CD4-positive, alpha-beta T cell treated with Interleukin-21 for 1 hour (primary cell): ENCODE data around the gene TMEM255A.

Experiments
- DNase-seq: peaks from one replicate; pipeline ENCODE4 v3.0.0-alpha.2; 2020

TMEM255A gene

DNA sequence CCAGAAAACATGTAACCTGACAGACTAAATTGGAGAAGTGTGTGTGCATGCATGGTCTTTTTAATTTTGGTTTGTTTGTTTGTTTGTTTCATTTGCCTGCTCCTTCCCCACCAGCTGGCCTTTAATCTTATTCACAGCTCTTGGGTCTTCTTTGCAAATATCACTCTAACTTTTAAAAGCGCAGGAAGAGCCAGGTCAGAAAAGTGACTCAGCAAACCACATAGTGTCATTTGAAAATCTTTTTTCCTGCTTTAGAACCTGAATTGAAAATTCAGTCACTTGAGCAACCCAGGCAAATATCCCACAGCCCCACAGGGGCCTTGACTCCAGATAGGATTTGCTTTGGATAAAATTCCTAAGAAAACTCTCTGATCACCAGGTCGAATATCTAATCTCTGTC is 4.6 kb downstream of the TMEM255A start:
- no peak for DNase-seq

DNA sequence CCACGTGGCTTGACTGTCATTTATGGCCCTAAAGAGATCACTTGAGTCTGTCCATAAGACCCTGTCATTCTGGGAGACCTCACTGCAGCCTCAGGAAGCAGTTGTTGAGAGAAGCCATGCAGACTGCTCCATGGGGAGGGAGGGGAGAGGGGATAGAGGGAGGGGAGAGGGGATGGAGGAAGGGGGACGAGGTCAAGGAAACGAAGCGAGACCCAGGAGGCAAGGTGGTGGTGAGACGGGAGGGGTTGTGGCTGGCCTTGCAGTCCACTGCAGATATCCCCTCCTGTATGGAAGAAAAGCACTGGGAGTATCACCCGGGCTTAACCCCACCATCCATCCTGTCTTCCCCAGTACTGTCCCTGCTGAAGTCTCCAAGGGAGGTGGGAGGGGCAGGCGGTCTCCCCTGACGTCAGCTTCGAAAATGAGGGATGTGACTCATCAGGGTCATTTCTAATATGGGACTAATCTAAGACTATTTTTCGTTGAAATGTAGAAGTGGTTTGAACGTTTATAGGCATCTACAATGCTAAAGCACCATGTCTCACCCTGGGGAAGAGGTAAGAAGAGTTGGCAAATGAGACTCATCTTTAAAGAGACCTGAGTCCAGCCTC is 5.6 kb downstream of the TMEM255A start:
- no peak for DNase-seq

DNA sequence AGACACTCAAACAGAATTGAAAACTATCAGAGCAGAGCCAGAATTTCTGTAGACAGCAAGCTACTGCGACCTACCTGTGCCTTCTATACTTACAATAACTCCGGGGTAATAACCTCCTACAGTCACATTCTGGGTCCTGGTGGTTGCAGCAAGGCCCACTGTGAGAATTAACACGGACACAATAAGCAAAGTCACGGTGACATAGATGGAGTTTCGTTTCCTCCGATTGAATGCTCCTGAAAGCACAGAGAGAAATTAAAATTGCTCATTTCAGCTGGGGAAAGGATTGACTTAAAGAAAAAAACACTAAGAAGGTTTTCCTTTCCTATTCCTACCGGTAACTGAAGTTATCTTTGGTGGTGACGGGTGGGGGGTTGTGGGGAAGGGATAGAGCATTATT is 7.0 kb downstream of the TMEM255A start:
- DNase-seq: no peak

DNA sequence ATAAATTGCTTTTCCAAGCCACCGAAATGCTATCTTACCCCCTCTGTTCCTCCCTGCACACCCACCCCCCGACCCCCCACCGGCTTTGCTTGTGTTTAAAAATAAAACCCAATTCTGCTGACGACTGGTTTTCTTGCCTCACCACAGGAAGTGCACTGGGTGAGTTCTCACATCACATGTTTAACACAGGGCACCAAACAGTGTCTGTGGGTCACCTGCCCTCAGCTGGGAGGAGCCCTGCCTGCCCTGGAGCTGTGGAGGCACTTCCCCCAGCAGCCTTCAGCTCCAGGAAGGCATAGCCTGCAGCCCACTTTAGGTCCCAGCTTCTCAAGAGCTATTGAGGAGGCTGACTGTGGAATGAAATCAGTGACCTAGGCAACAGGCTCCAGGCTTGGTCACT is 8.8 kb downstream of the TMEM255A start:
- DNase-seq: peak; percentile 72

DNA sequence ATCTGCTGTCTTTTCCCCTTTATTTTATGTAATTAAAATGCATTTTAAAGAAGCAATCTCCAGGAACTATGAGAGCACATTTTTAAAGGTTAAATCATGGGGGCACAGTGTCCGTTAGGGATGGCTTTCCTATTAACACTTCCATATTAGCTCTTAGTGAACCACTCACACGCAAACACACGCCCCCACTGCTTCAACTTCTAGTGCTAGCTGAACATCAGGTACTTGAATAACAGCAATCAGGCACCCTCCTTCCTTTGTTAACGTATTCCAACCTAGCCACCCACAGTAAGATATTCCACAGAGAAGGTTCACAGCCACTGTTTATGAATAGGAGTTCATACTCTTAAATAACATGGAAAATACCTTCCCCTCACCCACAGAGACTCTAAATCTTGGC is 9.3 kb downstream of the TMEM255A start:
- no peak for DNase-seq

DNA sequence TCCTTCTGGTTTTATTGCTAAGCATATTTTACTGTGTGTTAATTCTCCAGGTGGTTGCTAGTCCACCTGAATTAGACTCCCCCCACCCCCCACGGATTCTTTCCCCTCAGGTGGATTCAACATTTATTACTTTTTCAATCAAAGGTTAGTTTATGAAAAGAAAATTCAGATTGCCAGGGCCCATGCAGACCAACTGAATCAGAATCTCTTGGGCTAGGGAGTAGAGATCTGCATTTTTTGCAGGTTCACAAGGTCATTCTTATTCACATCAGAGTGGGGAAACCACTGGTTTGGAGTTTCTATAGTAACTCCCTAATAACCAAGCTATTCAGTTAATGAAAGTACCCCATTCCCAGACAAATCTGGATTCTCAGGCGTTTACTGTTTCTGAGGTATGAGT is 9.8 kb downstream of the TMEM255A start:
- DNase-seq: no peak

DNA sequence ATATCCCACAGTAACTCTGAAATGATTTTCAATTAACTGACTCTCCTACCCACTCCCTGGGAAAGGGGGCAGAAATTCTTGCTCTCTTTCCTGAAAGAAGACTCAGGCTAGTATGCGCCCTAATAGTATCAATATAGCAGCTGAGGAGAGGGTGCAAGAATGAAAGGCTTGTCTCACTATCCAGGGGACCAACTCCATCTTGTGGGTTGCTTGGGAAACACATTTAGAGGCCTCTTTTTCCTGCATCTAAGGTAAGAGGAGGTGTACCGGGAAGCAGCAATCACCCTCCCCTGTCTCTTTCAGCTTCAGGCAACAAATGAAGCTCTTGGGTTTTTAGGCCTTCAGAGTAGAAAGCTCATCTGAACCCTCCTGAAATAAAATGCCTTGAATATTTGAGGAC is 11.3 kb downstream of the TMEM255A start:
- no peak for DNase-seq

DNA sequence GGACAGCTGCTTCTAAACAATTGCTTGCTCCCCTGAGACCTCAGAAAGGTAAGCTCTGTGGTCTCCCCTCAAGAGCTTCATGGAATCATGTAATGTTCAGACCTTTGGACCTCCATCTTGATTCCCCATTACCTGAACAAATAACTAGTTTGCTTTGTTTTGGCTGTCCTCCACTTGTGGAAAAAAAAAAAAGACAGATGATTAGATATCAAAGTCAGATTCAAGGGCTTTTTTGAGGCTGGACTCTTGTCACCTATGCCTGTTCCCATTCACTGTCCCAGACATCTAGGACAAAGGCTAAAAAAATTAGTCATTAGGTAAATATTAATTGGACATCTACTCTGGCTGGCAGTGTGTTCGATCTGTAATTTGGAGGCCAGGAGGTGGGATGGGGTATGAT is 13.3 kb downstream of the TMEM255A start:
- DNase-seq: no peak

DNA sequence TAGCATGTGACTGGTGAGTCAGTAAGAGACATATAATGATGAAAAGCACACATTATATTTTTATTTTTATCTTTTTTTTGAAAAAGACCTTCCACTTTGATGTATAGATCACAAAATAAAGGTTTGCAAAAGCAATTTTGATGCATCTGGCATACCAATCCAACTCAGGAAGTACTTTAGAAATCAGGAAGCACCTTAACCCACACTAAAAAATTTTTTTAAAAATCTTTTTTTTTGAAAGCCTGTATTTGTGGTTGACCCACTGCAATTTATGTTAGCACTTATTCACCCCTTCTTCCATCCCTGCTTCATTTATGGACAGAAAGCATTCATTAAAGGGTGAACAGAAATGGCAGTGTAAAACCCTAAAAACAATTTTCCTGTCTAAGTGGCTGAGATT is 16.6 kb downstream of the TMEM255A start:
- DNase-seq: no peak

DNA sequence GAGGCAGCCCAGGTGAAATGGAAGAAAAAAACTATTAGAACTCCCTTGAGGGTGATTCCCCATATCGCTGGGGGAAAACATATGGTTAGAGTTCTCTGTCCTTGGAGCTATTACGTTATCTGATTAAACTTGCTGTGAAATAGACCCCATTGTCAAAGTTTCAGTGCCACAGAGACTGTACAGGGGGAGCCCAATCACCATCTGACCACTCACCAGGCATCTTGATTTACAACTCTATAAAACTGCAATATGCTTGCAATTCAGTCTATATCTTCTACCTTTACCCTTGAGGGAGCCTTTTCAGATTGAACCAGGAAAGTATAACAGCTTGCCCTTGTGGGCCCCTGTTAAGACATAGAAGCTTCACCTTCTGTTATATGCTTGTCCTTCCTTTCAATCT is 18.2 kb downstream of the TMEM255A start:
- DNase-seq: no peak

DNA sequence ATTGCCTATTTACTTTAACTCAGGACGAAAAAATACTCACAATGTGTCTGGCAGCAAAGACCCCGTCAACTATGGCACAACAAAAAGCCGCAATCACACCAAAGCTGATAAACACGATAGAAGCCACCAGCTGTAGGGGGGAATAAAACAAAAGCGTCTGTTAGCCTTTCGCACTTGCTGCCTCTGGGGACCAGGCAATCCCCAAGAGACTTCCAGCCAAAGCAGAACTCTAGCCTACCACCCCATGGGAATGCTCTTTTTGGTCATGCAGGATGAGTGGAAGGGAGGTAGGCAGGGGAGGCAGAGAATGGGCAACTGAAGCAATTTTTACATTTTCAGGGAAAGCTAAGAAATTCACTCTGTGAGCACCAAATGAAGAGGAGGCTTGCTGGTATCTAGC is 20.1 kb downstream of the TMEM255A start:
- DNase-seq: no peak

DNA sequence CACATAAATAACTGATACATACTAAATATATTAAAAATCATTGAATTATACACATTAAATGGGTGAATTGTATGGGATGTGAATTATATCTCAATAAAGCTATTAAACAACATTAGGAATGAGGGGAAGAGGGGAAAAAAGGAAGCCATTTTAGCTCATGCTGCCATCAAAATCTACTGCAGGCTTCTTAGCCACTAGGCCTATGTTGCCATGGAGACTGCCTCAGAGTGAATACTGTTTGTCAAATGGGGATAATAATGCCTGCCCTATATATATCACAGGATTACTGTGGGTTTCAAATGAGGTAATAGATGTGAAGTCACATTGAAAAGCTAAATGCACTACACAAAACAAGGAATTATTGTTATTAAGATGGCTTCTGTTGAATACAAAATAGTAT is 21.2 kb downstream of the TMEM255A start:
- no peak for DNase-seq

DNA sequence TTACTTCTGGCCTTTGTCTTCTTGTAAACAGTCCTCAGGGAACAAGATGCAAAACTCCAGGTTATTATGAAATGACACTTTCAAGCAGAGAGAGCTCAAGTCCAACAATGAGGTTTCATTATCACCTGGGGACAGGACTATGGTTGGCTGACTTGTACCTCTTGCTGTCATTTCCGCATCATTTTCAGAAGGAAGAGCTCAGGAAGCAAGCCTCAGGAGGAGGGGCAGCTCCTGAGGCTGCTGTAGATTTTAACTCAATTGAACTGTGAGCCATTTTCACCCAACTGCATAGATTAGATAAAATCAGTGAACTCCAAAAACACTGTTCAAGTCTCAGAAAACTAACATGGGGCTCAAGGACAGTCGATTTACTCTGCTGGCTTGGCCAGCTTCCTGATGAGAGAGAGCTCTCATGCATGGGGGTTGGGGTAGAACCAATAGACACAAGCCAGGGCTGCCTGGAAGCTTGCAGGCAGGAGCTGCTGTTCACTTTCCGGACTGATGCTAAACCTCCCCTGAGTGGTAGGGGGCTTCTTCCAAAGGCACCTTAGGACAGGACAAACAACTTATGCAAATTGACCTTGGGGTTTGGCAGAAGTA is 23.6 kb downstream of the TMEM255A start:
- DNase-seq: no peak

DNA sequence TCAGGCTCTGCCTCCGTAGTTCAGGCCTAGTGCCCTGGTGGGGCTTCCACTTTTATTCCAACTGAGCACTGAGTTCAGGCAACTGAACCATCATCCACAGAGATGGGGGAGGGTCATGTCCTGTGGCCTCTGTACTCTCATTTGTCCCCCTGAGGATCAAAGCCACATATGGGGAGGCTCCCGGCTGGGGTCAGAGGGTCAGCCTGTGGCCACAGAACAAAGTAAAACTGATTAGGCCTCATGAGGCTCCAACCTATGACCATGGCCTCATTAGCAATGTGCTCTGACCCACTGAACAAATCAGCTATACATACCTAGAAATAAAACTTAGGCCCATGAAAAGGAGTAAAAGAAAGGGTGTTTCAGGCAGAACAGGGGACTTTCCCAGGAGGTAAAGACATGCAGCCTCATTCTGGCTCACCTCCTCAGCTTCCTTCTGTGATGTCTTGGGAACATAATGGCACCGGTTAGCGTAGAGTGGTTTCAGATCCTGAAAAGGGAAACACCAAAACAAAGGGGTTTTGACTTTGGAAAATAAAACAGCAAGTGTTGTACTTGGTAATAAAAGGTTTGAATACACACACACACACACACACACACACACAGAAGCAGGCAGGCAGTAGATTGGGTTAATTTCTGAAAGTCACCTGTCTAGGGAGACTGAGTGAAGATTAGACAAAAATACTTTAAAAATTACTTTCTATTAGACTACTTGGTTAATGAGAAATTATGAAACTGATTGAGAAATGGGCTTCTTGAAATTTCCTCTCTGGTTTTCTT is 24.3 kb downstream of the TMEM255A start:
- DNase-seq: no peak

DNA sequence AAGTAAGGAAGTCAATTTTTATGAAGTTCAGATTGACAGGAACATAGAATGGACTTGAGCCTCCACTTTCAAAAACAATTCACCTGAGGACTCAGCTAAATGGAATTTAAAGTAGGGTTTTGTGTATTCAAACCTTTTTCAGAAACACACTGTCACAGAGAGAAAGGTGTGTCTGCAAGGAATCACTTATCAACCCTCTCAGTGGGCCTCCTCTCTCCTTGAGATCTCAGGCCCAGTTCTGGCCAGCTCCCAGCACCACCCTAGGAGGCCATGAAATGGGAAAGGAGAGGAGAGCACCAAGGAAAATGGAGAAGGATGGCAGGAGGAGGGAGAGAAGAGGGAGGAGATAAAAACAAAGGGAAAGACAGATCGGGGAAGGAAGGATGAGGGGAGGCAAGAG is 28.6 kb downstream of the TMEM255A start:
- no peak for DNase-seq

DNA sequence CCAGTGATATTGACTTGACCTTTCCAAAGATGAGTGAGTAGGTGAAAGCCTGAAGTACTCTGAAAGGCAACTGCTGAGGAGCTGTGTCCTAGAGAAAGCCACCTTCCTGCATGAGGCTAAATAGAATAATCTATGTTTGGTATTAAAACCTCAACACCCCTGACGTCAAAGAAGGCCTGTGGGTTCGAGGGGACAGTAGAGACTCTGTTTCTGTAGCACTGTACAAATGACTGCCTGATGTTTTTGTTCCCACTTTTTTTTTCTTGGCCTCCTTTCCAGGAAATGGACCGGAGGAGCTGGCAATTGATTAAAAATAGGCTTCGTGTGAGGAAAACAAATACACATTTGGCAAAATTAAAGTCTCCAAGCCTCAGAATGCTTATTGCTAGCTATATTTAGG is 29.5 kb downstream of the TMEM255A start:
- no peak for DNase-seq

DNA sequence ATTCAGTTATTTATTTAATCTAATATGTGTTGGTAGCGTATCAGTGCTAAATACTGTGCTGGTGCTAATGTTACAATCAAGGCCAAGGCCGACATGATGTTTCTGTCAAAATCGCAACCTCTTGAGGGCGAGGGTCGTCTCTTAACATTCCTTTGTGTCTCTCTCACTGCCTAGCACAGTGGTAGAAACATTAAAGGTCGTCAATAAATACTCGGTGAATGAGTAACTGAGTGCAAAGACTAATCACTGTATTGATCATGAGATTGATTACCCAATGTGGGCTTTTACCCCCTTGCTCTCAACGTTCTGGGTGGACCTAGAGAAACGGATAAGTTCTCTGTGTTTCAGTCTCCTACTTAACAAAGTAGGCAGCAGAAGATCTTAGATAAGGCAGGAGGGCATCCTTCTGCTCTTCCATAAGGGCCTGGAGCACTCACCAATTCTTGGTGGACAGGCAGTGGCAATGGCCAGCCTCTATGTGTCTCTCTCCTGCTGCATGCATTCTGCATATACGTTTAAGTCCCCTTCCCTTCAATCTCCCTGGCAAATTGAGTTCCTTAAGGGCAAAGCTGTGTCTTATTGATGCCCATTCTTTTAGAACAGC is 30.1 kb downstream of the TMEM255A start:
- no peak for DNase-seq

DNA sequence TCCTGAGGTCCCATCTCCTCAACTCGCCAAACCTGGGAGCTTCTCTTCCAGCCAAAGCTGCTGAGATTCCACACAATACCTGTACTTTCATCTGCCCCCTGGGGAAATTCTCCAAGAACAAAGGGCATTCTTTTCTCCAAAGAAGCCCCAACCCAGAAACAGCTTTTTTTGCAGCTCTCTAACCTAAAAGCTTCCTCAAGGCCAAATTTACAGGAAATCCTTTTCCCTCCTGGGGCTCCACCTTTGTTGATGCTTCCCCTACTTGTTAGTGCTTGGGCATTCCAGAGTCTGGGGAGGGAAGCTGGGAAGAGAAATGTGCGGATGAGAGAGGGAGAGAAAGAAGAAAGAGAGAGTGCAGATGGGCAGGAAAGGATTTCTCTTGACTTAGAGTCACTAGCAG is 36.3 kb downstream of the TMEM255A start:
- no peak for DNase-seq

DNA sequence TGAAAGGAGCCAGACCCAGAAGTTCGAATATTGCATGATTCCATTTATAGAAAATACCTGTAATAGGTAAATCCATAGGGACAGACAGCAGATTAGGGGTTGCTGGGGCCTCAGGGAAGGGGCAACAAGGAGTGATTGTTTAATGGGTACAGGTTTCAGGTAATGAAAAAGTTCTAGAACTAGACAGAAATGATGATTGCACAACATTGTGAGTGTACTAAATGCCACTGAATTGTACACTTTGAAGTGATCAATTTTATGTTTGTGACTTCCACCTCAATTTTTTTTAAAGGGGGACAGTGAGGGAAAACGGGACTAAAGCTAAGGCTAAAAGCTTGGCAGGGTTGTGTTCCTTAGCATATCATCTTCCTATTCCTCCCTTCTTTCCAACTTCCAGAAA is 37.1 kb downstream of the TMEM255A start:
- DNase-seq: no peak

DNA sequence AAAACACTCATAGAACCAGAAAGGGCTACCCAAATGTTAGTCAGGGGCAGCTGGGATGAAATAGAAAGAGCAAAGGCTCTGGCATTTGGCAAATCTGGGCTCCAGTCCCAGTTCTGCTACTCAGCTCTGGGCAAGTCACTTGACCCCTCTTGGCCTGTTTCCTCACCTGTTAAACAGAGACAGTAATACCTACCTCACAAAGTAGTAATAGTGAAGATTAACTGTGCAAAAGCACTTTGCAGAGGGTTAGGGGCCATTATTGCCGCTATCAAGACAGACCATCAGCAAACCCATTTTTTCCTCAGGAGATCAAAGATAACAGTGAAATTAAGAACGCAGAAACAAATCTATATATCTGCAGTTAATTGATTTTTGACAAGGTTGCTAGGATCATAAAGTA is 40.0 kb downstream of the TMEM255A start:
- no peak for DNase-seq

DNA sequence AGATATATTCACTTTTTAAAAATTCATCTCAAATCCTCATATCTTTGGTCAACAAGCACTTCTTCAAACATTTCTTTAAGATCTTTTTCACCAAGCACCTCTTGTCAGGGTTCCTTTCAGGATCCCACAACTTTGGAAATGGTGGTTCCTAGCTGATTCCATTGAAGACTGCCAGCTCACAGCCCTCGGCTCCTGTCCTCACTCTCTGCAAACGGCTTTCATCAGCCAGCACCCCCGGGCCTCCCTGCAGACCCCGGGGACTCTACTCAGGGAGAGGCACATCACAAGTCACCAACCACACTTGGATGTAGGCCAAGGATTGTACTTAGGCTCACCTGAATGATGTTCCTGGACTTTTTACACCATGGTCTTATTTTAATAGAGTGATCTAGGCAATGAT is 40.7 kb downstream of the TMEM255A start:
- no peak for DNase-seq

DNA sequence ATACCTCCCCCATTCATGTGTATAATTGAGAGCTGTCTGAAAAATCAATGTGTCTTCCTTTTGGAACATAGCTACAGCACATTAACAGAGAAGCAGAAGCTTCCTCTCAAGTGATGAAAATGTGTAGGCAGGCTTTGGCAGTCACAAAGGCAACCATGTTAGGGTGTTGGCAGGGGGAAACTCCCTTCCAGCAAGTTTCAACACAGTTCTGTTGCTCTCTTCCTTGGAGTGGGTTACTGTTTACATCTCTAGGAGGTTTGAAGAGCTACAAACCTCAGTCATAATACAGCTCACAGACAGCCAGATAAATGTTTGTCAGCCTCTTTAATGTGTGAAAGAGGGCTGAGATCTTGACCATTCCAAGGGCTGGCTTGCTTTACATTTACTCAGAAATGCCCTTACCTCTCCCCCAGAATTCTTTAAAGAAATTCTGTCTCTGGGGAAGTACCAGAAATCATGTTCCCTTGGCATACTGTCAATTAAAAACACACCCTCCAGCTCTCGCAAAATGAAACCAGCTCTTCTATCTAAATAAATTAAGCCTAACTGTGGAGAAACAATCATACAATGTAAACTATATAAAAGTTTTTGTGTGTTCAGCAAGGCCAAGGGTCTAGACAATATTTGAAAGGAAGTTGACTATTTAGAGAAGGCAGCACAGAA is 41.8 kb downstream of the TMEM255A start:
- DNase-seq: peak; percentile 30

DNA sequence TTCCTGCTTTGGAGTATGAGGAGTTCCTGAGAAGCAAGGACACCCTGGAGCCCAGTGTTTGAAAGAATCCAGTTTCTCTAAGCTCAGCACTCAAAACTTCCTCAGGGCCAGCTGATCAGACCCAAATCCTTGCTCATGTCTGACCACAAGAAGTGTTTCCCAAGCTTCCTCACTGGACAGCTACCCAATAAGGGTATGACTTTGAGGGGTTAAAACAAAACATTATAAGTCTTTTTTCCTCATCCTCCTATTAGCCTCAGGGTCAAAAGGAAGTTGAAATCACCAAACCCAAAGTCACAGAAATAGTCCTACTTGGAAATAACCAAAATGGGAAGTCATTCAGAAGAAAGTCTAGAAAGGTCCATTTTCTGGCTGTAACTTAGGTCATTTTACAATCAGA is 46.9 kb downstream of the TMEM255A start:
- no peak for DNase-seq
